NCI-H1092 (cell line): Measurements from ENCODE around the gene SPTLC2.
"Not testable (repeated sequence)": the region's sequence is repeated elsewhere in the genome, so short reads cannot be mapped to it uniquely, and the experiment has no call there.

Experiments used
- DNase-seq: peaks from one replicate; lab custom pipeline; 2025; lab: John Stamatoyannopoulos, UW

The SPTLC2 gene

DNA sequence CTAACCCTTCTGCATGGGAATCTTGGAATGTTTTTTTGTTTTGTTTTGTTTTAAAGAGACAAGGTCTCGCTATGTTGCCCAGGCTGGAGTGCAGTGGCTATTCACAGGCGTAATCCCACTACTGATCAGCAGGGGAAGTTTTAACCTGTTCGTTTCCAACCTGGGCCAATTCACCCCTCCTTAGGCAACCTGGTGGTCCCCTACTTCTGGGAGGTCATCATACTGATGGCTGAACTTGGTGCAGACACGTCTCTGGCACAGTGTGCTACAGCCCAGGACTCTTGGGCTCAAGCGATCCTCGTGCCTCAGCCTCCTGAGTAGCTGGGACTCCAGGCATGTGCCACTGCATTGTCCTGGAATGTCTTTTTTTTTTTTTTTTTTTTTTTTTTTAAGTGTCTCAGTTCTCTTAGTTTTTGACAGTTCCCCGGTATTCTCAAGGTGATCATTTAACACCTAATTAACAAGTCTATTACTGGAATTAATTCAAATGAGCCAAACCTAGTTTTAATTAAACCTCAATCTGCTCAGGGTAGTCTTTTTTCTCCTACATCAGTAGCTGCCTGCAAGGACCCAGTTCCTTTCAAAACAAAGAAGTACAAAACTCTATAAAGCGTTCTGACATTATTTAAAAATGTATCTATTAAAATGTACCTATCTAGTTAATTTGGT lies 68.8 kb downstream of the SPTLC2 start:
- DNase-seq, result no peak

DNA sequence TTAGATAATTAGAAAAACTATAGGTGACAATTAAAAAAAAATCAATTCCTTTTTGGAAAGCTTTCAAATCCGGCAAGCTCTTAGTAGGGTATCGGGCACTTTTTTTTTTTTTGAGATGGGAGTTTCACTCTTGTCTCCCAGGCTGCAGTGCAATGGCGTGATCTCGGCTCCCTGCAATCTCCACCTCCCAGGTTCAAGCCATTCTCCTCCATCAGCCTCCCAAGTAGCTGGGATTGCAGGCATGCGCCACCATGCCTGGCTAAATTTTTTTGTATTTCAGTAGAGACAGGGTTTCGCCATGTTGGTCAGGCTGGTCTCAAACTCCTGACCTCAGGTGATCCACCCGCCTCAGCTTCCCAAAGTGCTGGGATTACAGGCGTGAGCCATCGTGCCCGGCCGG lies 71.3 kb downstream of the SPTLC2 start:
- DNase-seq, result not testable (repeated sequence)

DNA sequence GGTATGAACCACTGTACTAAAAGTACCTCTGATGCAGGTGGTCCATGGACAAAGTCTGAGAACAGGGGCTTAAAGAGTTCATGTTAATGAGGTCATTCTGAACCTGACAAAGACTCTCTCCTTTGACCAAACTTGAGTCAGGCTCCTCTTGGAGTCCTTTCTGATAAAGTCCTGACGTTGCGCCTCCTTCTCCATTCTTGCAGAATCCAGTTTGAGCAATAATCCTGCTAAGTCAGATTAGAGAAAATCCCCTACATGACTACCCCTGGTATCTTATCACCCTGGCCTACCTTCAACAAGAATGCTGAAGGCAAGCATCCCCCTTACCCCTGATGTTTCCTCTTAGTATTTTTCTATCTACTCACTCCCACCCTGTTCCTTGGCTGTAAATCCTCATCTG lies 71.9 kb downstream of the SPTLC2 start:
- DNase-seq, result no peak

GRCh38 chr14:77543637-77544334 lies 72.7 kb downstream of the SPTLC2 start:
- DNase-seq, result no peak

DNA sequence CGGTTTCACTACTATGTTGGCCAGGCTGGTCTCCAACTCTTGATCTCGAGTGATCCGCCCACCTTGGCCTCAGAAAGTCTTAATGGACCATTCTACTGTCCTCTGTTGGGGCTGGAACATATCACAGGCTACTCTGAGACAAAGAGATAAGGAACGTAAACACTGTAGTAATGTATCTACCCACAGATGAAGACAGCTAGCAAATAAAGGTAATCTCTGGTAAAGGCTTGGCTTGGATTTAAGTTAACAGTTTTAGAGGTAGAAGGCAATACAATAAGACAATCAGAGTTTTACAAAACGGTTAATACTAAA lies 73.2 kb downstream of the SPTLC2 start:
- DNase-seq, result no peak

GRCh38 chr14:77542421-77543239 lies 73.8 kb downstream of the SPTLC2 start:
- no peak for DNase-seq

GRCh38 chr14:77541905-77542304 lies 74.5 kb downstream of the SPTLC2 start:
- no peak for DNase-seq

DNA sequence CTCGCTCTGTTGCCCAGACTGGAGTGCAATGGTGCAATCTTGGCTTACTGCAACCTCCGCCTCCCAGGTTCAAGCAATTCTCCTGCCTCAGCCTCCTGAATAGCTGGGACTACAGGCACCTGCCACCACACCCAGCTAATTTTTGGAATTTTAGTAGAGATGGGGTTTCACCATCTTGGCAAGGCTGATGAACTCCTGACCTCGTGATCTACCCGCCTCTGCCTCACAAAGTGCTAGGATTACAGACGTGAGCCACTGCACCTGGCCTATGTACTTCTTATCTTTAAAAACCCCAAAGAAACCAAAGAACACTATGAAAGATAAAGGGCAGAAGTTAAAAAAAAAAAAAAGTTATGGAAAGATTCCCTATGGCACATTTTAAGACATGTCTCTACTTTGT lies 79.5 kb downstream of the SPTLC2 start:
- DNase-seq, result not testable (repeated sequence)

DNA sequence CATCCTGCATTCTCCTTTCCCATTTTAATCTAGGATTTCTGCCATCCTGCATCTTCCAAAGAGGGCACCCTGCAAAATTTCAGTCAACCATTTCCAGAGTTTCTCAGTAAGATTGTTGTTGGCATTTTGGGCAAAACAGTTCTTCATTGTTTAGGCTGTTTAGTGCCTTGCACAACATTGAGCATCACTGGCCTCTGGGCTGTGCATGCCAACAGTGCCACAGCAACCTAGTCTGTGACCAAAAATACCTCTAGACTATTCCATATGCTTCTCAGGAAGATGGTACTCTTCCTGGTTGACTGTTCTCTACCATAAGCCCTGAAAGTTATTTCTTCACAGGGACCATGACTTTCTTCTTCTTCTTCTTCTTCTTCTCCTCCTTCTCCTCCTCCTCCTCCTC lies 85.4 kb downstream of the SPTLC2 start:
- no peak for DNase-seq

- DNase-seq, result no peak
These were observed 86.5 kb downstream of the SPTLC2 start for GRCh38 chr14:77529963-77530362.

- no peak for DNase-seq
These were observed 87.2 kb downstream of the SPTLC2 start for GRCh38 chr14:77529213-77529612.

DNA sequence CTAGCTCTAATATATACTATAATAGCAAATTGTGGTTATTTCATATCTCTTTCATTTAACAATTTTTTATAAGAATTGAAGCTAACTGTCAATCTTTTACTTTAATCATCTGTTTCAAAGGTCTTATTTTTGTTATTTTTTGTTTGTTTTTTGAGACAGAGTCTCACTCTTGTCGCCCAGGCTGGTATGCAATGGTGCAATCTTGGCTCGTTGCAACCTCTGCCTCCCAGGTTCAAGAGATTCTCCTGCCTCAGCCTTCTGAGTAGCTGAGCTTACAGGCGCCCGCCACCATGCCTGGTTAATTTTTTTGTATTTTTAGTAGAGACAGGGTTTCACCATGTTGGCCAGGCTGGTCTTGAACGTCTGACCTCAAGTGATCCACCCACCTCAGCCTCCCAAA lies 87.7 kb downstream of the SPTLC2 start:
- not testable (repeated sequence) for DNase-seq

DNA sequence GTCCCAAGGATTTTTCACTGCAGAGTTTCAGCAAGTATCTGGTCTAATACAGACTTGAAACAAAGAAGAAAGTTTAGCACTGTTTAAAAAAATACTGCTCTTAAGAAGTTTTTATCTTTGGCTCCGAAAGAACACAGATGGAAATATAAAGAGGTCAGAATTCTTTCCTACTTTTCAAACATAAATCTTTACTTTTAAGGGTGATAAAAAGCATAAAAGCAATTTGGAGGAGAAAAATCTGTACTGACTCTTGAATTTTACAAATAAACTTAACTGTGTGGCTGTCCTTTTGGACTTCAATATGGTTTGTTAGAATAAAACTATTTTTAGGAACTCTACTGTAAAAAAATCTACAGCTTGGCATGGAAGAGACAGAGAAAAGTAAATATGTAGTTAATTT lies 90.2 kb downstream of the SPTLC2 start:
- DNase-seq, result no peak

- no peak for DNase-seq
These were observed 91.9 kb downstream of the SPTLC2 start for GRCh38 chr14:77524536-77524935.

GRCh38 chr14:77523109-77523508 lies 93.3 kb downstream of the SPTLC2 start:
- DNase-seq, result no peak

- DNase-seq, result no peak
These were observed 95.9 kb downstream of the SPTLC2 start for GRCh38 chr14:77520555-77520954.

GRCh38 chr14:77516126-77516525 lies 100.3 kb downstream of the SPTLC2 start:
- no peak for DNase-seq

- no peak for DNase-seq
These were observed 104.8 kb downstream of the SPTLC2 start for GRCh38 chr14:77511486-77512162.

- no peak for DNase-seq
These were observed 107.1 kb downstream of the SPTLC2 start for GRCh38 chr14:77509366-77509765.

DNA sequence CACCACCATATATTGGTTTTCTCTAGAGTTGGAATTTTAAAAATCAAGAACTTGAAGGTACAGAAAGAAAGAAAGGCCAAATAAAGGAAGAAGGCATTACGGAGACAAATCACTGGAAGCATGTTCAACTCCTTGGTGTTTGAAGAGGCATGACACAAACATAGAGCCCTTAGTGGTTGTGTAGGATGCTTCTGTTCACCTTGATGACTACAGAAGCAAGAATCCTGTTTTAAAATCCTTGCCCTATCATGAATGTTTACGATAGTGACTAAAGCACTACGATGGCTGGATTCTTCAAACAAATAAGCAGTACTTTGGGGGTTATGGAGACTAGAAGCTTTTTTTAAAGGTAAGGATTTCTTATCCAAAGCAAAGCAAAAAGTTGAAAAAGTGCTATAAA lies 107.6 kb downstream of the SPTLC2 start:
- DNase-seq, result no peak

DNA sequence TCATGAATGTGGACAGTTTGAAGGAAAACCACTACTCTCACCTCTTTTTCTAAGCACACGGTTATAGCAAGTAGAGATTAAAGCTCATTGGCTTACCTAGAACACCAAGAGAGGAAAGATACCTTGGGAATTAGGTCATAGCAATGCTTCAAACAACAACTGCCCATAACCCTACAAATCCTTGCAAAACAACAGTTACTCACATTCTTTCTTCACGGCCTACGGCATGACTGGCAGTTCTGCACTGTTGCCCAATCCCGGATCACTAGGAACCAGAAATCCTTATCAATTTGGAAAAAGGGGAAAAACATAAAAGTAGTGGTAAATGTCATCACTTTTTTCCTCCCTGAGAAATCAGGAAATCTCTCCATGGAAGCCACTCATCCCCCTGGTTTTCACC lies 108.2 kb downstream of the SPTLC2 start:
- no peak for DNase-seq

DNA sequence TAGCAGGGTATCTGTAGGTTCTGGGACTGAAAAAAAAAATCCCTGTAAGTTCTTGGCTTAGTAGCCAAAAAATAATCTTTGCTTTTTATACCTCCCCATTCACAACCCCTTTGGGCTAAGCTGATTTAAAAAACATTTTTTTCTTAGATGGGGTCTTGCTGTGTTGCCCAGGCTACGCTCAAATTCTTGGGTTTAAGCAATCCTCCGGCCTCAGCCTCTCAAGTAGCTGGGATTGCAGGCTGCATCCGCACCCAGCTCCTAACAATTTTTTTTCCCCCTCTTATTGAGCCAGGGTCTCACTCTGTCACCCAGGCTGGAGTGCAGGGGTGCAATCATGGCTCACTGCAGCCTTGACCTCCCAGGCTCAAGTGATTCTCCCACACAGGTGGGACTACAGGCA lies 108.7 kb downstream of the SPTLC2 start:
- no peak for DNase-seq

DNA sequence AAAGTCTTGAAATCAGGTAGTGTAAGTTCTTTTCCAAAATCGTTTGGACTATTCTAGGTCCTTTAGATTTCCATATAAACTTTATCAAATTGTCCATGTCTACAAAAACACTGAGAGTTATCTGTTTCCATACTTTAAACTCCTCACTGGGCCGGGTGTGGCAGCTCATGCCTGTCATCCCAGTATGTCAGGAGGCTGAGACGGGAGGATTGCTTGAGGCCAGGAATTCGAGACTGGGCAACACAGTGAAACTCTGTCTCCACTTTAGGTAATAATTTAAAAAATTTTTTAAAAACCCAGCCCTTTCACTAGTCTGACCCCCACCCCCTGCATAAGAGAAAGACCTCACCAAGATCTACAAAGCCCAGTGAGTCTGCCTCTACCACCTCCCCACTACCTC lies 111.4 kb downstream of the SPTLC2 start:
- no peak for DNase-seq
